ENCODE data around the gene SLC16A4. TPM values are rescaled to one million over a fixed set of nuclear protein-coding genes. Genes with fewer than 3 reads are reported as not detected.

SLC16A4 gene
- total RNA-seq, 1 experiment from 2014 or later: 31.0 TPM

DNA sequence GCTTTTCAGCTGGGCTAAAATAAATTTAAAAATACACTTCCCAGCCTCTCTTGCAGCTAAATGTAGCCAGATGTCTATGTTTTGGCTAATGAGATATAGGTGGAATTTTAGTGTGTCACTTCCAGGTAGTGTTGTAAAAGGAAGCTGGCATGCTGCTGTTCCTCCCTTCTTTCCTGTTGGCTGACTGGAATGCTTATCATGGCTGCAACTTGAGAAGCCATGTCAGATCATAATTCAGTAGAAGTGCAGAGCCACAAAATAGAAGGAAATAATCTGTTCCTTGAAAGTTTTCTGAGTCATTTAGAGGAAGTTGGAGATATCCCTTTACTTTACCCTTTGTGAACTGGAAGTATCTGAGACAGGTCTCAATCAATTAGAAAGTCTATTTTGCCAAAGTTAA, 62.6 kb downstream of the SLC16A4 start:
- peak; percentile 33 for DNase-seq (ENCODE audit: low spot score)

DNA sequence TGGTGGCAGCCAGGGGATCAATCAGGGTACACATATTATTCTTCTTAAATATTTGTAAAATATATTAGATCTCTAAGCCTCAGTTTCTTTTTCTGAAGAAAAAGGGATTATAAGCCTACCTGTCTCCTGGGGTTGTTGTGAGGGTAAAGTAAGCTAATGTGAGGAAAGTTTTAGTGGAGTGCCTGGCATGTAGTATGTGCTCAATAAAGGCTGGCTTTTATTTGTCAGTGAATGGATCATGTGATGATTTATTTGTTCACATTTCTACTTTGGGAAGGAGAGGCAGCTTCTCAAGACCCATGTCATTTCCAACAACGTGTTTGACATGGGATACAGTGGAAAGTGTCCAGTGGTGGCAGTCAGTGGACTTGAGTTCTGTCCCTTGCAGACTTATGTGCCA, 64.0 kb downstream of the SLC16A4 start:
- DNase-seq (ENCODE audit: low spot score): no peak

DNA sequence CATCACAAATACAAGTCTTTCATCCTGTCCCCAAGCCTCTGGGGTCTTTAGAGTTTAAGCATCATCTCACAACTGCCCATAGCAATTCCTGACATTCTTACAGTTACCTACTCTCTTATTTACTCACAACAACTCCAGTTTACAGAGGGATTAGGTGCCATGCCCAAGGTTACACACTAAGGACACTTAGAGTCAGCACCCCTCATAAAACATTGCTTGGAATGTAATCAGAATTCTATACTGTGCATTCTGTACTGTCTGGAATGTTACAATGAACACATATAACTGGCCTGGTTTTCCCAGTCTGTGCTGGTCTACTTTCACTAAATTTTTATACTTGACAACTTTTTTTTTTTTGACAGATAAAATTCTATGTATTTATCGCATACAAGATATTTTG, 66.2 kb downstream of the SLC16A4 start:
- DNase-seq (ENCODE audit: low spot score): no peak

DNA sequence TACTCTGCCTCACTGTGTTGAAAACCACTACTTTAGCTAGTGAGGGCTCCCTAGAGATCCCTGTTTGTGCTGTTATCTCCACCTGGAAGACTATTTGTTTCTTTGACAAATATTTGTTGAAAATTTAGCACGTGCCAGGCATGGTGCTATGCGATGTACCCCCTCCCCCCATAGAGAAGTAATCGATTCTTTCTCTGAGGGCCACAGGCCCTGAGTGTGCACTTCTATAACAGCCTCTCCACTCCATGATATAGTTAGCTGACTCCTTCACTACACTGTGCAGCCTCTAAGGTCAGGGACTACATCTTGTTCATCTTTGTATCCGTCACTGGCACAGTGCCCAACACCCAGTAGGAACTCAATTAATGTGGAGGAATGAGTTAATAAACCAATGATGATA, 69.0 kb downstream of the SLC16A4 start:
- DNase-seq (ENCODE audit: low spot score): no peak

DNA sequence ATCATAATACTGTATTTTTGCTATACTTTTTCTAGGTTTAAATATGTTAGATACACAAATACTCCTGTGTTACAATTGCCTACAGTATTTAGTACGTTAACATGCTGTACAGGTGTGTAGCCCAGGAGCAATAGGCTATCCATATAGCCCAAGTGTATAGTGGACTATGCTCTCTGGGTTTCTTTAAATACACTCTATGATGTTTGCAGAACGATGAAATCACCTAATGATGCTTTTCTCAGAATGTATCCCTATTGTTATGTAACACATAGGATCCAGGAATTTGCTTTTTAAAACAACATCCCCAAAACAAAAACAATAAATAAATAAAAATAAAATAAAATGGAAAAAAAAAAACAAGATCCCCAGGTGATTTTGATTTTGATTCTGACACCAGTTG, 69.8 kb downstream of the SLC16A4 start:
- DNase-seq (ENCODE audit: low spot score): no peak

DNA sequence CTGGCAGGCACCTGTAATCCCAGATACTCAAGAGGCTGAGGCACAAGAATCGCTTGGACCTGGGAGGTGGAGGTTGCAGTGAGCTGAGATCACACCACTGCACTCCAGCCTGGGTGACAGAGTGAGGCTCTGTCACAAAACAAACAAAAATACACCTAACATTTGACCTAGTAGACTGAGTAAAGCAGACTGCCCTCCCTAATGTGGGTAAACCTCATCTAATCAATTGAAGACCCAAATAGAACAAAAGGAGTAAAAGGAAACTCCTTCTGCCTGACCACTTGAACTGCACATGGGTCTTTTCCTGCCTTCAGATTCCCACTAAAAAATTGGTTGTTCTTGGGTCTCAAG, 70.7 kb downstream of the SLC16A4 start:
- DNase-seq (ENCODE audit: low spot score): no peak

DNA sequence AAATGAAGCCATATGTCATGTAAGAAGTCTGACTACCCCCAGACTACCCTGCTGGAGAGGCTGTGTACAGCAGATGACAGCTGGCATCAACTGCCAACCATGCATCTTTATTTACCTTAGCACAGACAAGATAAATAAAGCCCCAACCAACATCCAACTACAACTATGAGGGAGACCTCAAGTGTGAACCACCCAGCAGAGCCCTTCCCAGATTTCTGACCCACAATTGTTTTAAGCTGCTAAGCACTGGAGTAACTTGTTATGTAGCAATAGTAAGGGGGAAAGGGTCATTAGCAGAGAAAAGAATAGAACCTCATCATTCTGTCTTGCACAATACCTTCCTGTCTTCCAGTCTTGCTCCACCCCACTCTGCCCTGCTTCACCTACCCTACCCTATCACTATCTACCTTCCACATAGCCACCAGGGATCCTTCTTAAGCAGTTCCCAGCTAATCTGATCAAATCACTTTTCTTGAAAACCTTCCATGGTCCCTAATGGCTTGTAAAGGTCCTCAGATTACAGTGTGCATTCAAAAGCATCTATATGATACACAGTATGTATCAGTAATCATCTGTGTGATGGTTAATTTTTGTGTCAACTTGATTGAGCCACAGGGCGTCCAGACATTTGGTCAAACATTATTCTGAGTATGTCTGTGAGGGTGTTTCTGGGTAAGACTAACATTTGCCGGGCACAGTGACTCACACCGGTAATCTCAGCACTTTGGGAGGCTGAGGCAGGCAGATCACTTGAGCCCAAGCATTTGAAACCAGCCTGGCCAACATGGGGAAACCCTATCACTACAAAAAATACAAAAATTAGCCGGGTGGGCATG, 71.3 kb downstream of the SLC16A4 start:
- no peak for DNase-seq (ENCODE audit: low spot score)

DNA sequence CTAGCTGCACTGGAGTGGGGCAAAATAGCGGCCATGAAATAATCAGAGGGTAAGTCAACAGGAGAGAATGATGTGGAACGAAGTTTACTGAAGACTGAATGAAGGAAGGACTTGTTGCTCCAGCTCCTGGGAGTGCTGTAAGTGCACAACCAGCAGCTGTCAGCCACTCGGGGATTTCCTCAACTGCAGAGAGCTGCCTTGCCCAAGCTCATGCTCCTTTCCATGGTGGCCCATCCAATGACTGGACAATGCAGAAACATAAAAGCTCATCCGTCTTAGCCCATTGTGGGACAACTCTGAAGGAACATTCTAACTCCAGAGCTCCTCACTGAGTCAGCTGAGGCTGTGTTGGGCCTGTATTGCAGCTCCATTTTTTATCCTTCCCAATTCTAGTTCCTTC, 72.8 kb downstream of the SLC16A4 start:
- DNase-seq (ENCODE audit: low spot score): no peak

DNA sequence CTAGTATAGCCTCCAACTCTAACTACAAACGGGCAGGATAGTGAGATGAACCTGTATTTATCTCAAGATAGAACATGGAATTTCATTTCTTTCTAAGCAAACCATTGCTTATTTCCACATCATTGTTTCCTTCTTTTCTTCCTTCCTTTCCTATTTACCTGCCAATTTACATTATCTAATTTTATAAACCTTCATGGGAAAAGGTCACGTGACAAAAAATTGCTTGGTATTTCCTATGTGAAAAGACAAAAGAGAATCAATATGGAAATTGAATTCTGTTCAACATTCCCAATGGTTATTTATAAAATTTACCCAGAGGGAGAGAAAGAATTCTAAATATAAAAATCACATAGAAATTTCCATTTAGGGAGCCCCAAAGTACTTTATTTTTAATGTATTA, 74.1 kb downstream of the SLC16A4 start:
- no peak for DNase-seq (ENCODE audit: low spot score)

Other genes with a start within 250 kb of the SLC16A4 start
- gene SLC6A17, start 240.5 kb downstream of the SLC16A4 start, total RNA-seq (2014; rRNA removed; shearing (Covaris generic)): 0.33 and 0.34 TPM in 2 replicates
- gene KCNC4, start 180.7 kb downstream of the SLC16A4 start, total RNA-seq (2014; rRNA removed; shearing (Covaris generic)): 0.86 and 1.2 TPM in 2 replicates
- 25.9 and 27.6 TPM in 2 replicates for gene RBM15, start 51.6 kb downstream of the SLC16A4 start, total RNA-seq (2014; rRNA removed; shearing (Covaris generic))
- gene LAMTOR5, start 16.7 kb upstream of the SLC16A4 start, total RNA-seq (2014; rRNA removed; shearing (Covaris generic)): 158 and 166 TPM in 2 replicates
- not detected in 2 replicates for gene PROK1, start 60.1 kb upstream of the SLC16A4 start, total RNA-seq (2014; rRNA removed; shearing (Covaris generic))
- gene KCNA10, start 128.1 kb upstream of the SLC16A4 start, total RNA-seq (2014; rRNA removed; shearing (Covaris generic)): not detected in 2 replicates
- 0.02 TPM in 1 of 2 replicates, not detected in the other for gene KCNA2, start 215.3 kb upstream of the SLC16A4 start, total RNA-seq (2014; rRNA removed; shearing (Covaris generic))